Ecto neural progenitor cell (in vitro differentiated cells): ENCODE measurements around the gene ZNF862.
A peak's percentile ranks its signal among the peaks of the same experiment; 100 is the strongest.

Experiments used
- DNase-seq: peaks from one replicate; pipeline ENCODE4 v3.0.0-alpha.2; 2018; ENCODE audit warnings: low spot score

Gene ZNF862

GRCh38 chr7:149838224-149838991 lies at the start of gene ZNF862:
Gene ZNF862, plus strand, starts transcription at chr7:149838375. Its CDS starts 237 bp downstream, at chr7:149838612.
- peak; percentile 97 for DNase-seq

- no peak for DNase-seq
Observed at GRCh38 chr7:149789101-149789500, 49.1 kb upstream of the ZNF862 start.

- peak; percentile 85 for DNase-seq
Observed at GRCh38 chr7:149790146-149790548, 48.0 kb upstream of the ZNF862 start.

GRCh38 chr7:149790754-149791360 lies 47.3 kb upstream of the ZNF862 start:
- no peak for DNase-seq

GRCh38 chr7:149791411-149792219 lies 46.6 kb upstream of the ZNF862 start:
- DNase-seq: no peak

- DNase-seq: no peak
Observed at GRCh38 chr7:149792220-149792595, 46.0 kb upstream of the ZNF862 start.

- no peak for DNase-seq
Observed at GRCh38 chr7:149793261-149793660, 44.9 kb upstream of the ZNF862 start.

GRCh38 chr7:149794661-149795060 lies 43.5 kb upstream of the ZNF862 start:
- DNase-seq: no peak

- no peak for DNase-seq
Observed at GRCh38 chr7:149795126-149795525, 43.0 kb upstream of the ZNF862 start.

GRCh38 chr7:149796287-149796860 lies 41.8 kb upstream of the ZNF862 start:
- no peak for DNase-seq

GRCh38 chr7:149797771-149798170 lies 40.4 kb upstream of the ZNF862 start:
- no peak for DNase-seq

- no peak for DNase-seq
Observed at GRCh38 chr7:149799397-149800168, 38.6 kb upstream of the ZNF862 start.

- no peak for DNase-seq
Observed at GRCh38 chr7:149800169-149800555, 38.0 kb upstream of the ZNF862 start.

- DNase-seq: no peak
Observed at GRCh38 chr7:149801002-149801566, 37.1 kb upstream of the ZNF862 start.

- DNase-seq: no peak
Observed at GRCh38 chr7:149801816-149802215, 36.4 kb upstream of the ZNF862 start.

GRCh38 chr7:149802966-149803365 lies 35.2 kb upstream of the ZNF862 start:
- DNase-seq: no peak

GRCh38 chr7:149803551-149804074 lies 34.6 kb upstream of the ZNF862 start:
- no peak for DNase-seq

- no peak for DNase-seq
Observed at GRCh38 chr7:149804106-149804505, 34.1 kb upstream of the ZNF862 start.

- no peak for DNase-seq
Observed at GRCh38 chr7:149806726-149807125, 31.4 kb upstream of the ZNF862 start.

- no peak for DNase-seq
Observed at GRCh38 chr7:149808311-149808710, 29.9 kb upstream of the ZNF862 start.

- DNase-seq: no peak
Observed at GRCh38 chr7:149809215-149809614, 29.0 kb upstream of the ZNF862 start.
